GM23338 (cell line): ENCODE data around the gene KDM4B. TPM values are rescaled to one million over a fixed set of nuclear protein-coding genes. Genes with fewer than 3 reads are reported as not detected.

Experiments
- ATAC-seq: fragments of 200-7000 bp; cut with Tn5 transposase; 3 replicates; pipeline ENCODE4 v1.9.1; 2020
- DNase-seq: peaks from one replicate; pipeline ENCODE4 v3.0.0-alpha.2; 2015; ENCODE audit warnings: low spot score
- H2AFZ ChIP-seq: fragments of 200-600 bp; sonication (generic); 2 replicates; pipeline ENCODE4 v1.8.0; 2016; ENCODE audit warnings: antibody characterized with exemption, mild to moderate bottlenecking, moderate library complexity
- H3F3A ChIP-seq: fragments of 200-600 bp; sonication (generic); replicated peaks from 2 replicates; pipeline ENCODE4 v1.8.0; 2017; ENCODE audit warnings: antibody characterized with exemption, mixed run types, low read depth
- H3K27ac ChIP-seq: fragments of 200-600 bp; sonication (generic); 2 replicates; pipeline ENCODE4 v1.6.1; 2016; ENCODE audit warnings: low read depth
- H3K27me3 ChIP-seq: fragments of 200-600 bp; sonication (generic); 2 replicates; pipeline ENCODE4 v1.8.0; 2016; ENCODE audit warnings: mild to moderate bottlenecking, mixed run types, moderate library complexity; ENCODE audit not compliant: insufficient read depth
- H3K36me3 ChIP-seq: fragments of 200-600 bp; sonication (generic); 2 replicates; pipeline ENCODE4 v1.8.0; 2016; ENCODE audit warnings: mild to moderate bottlenecking; ENCODE audit not compliant: insufficient read depth
- H3K4me1 ChIP-seq: fragments of 200-600 bp; sonication (generic); 2 replicates; pipeline ENCODE4 v1.8.0; 2016; ENCODE audit warnings: mild to moderate bottlenecking, moderate library complexity; ENCODE audit not compliant: insufficient read depth
- H3K4me2 ChIP-seq: fragments of 200-600 bp; sonication (generic); 2 replicates; pipeline ENCODE4 v1.7.1; 2017; ENCODE audit warnings: mixed run types
- H3K4me3 ChIP-seq: fragments of 200-600 bp; sonication (generic); 2 replicates; pipeline ENCODE4 v1.6.1; 2016; ENCODE audit warnings: mixed run types
- H3K79me2 ChIP-seq: fragments of 200-600 bp; sonication (generic); replicated peaks from 2 replicates; pipeline ENCODE4 v1.8.0; 2017; ENCODE audit warnings: mild to moderate bottlenecking; ENCODE audit not compliant: insufficient read depth
- H3K9me2 ChIP-seq: fragments of 200-600 bp; sonication (generic); 2 replicates; pipeline ENCODE4 v1.8.0; 2017; ENCODE audit not compliant: insufficient read depth
- H4K20me1 ChIP-seq: fragments of 200-600 bp; sonication (generic); replicated peaks from 2 replicates; pipeline ENCODE4 v1.8.0; 2017; ENCODE audit warnings: mild to moderate bottlenecking; ENCODE audit not compliant: insufficient read depth
- H3K27ac Mint-ChIP-seq: 2 replicates; pipeline ENCODE4 v1.8.0; 2020; ENCODE audit warnings: inconsistent platforms, mild to moderate bottlenecking, moderate library complexity, mixed read lengths
- H3K27me3 Mint-ChIP-seq: 3 replicates; pipeline ENCODE4 v1.8.0; 2022; ENCODE audit warnings: low read depth, mild to moderate bottlenecking, moderate library complexity, mixed read lengths, inconsistent platforms; ENCODE audit not compliant: insufficient read depth, poor library complexity
- H3K36me3 Mint-ChIP-seq: 3 replicates; pipeline ENCODE4 v1.8.0; 2021; ENCODE audit warnings: low read depth, mild to moderate bottlenecking, inconsistent platforms, moderate library complexity, mixed read lengths
- H3K4me1 Mint-ChIP-seq: 3 replicates; pipeline ENCODE4 v1.8.0; 2020; ENCODE audit warnings: mild to moderate bottlenecking, inconsistent platforms, mixed read lengths
- H3K4me3 Mint-ChIP-seq: 3 replicates; pipeline ENCODE4 v1.8.0; 2021; ENCODE audit warnings: moderate library complexity, mild to moderate bottlenecking, inconsistent platforms, mixed read lengths
- H3K9me3 Mint-ChIP-seq: 3 replicates; pipeline ENCODE4 v1.8.0; 2020; ENCODE audit warnings: moderate library complexity, mild to moderate bottlenecking, inconsistent platforms, mixed read lengths
- CREB1 ChIP-seq: fragments of 250-450 bp; sonication (Bioruptor Pico); IDR thresholded peaks from 2 replicates; pipeline ENCODE4 v1.5.0; 2020; ENCODE audit warnings: low read depth, mild to moderate bottlenecking, moderate library complexity
- CTCF ChIP-seq, 2 experiments: fragments of 200-600 bp in 1 of 2; sonication (generic) in 1 of 2; conservative IDR thresholded peaks; 2 replicates each; pipeline versions ENCODE4 v1.5.1 to v1.6.1; 2016 to 2017; ENCODE audit warnings: antibody characterized with exemption in 2 of 2, low read depth in 2 of 2, mild to moderate bottlenecking in 2 of 2, moderate library complexity in 1 of 2
- ETS1 ChIP-seq: IDR thresholded peaks from 2 replicates; pipeline ENCODE4 v1.6.1; 2016; ENCODE audit warnings: antibody characterized with exemption
- EZH2 ChIP-seq: fragments of 200-600 bp; sonication (generic); IDR thresholded peaks from one replicate; pipeline ENCODE4 v1.8.0; 2017; ENCODE audit warnings: antibody characterized with exemption, mild to moderate bottlenecking, low read depth; ENCODE audit not compliant: unreplicated experiment
- EZH2phosphoT487 ChIP-seq: fragments of 200-600 bp; sonication (generic); IDR thresholded peaks from one replicate; pipeline ENCODE4 v1.8.1; 2018; ENCODE audit warnings: antibody characterized with exemption; ENCODE audit not compliant: unreplicated experiment
- JUNB ChIP-seq: IDR thresholded peaks from one replicate; pipeline ENCODE4 v1.6.1; 2016; ENCODE audit warnings: antibody characterized with exemption; ENCODE audit not compliant: unreplicated experiment
- NANOG ChIP-seq: IDR thresholded peaks from 2 replicates; pipeline ENCODE4 v1.6.1; 2016; ENCODE audit warnings: antibody characterized with exemption, borderline replicate concordance
- POLR2AphosphoS5 ChIP-seq: IDR thresholded peaks from 2 replicates; pipeline ENCODE4 v1.6.1; 2016; ENCODE audit warnings: antibody characterized with exemption, low read depth
- REST ChIP-seq: IDR thresholded peaks from one replicate; pipeline ENCODE4 v1.6.1; 2018; ENCODE audit warnings: antibody characterized with exemption; ENCODE audit not compliant: unreplicated experiment
- STAT1 ChIP-seq: IDR thresholded peaks from one replicate; pipeline ENCODE4 v1.6.1; 2016; ENCODE audit warnings: antibody characterized with exemption; ENCODE audit not compliant: unreplicated experiment
- ZNF114 ChIP-seq: fragments of 250-450 bp; sonication (Bioruptor Pico); IDR thresholded peaks from 2 replicates; pipeline ENCODE4 v1.5.0; 2020; ENCODE audit warnings: mild to moderate bottlenecking, moderate library complexity
- ZNF331 ChIP-seq: fragments of 250-450 bp; sonication (Bioruptor Pico); IDR thresholded peaks from 2 replicates; pipeline ENCODE4 v1.5.0; 2020; ENCODE audit warnings: low read depth, mild to moderate bottlenecking, moderate library complexity
- ZNF462 ChIP-seq: fragments of 250-450 bp; sonication (Bioruptor Pico); IDR thresholded peaks from 2 replicates; pipeline ENCODE4 v1.5.0; 2020; ENCODE audit warnings: mild to moderate bottlenecking, moderate library complexity
- polyA plus RNA-seq: library from polyadenylated mRNA; unstranded; fragments of >200 nt; fragmentation: Nextera tagmentation; extraction: Ambion mirVana; gene quantifications from 2 replicates; pipeline ENCODE4 v1.2.1, GENCODE V29; 2016
- total RNA-seq: library from RNA; depleted of rRNA; stranded (reverse); fragments of >200 nt; shearing (Covaris generic); gene quantifications from 2 replicates; pipeline ENCODE4 v1.2.3, GENCODE V29; 2014

The KDM4B gene
- total and polyA plus RNA-seq, 2 experiments from 2014 or later, result 9.1 to 27.6 TPM

- H3K27ac ChIP-seq, result peak overlapping the region; percentile 39; the same call in 1 of the 2 replicates
- H3K27me3 Mint-ChIP-seq, result peaks cover 10% of the 10 kb centered on the region
- H4K20me1 ChIP-seq, result no peaks in the 10 kb centered on the region
- H3K36me3 Mint-ChIP-seq, result peaks cover 14% of the 10 kb centered on the region
- ATAC-seq, result no peak
- DNase-seq, result no peak
- H3K4me3 ChIP-seq, result no peak overlapping the region
- H3K27ac Mint-ChIP-seq, result no peak overlapping the region
- no peaks in the 10 kb centered on the region for H3K4me1 ChIP-seq
- no peaks in the 10 kb centered on the region for H3K79me2 ChIP-seq
- H3K4me1 Mint-ChIP-seq, result peaks cover 10% of the 10 kb centered on the region
- no peaks in the 10 kb centered on the region; the same call in 2 of the 3 replicates for H3K9me3 Mint-ChIP-seq
- H3K4me3 Mint-ChIP-seq, result no peak overlapping the region
- no peak for TF ChIP-seq EZH2
- no peak for TF ChIP-seq STAT1
- no peak for TF ChIP-seq JUNB
- no peak for TF ChIP-seq ZNF331 (CRISPR knock-in tag)
- TF ChIP-seq CREB1, result no peak
- no peak for TF ChIP-seq CTCF (conservative IDR thresholded peaks at IDR 0.05; ENCODE audit: low read depth in 2 of 2)
- TF ChIP-seq ETS1, result no peak
- TF ChIP-seq ZNF462 (CRISPR knock-in tag), result no peak
- no peak for TF ChIP-seq REST
- no peak for TF ChIP-seq POLR2AphosphoS5
- TF ChIP-seq ZNF114 (CRISPR knock-in tag), result no peak
- TF ChIP-seq EZH2phosphoT487, result no peak
- no peak for TF ChIP-seq NANOG
- no peaks in the 10 kb centered on the region for H3F3A ChIP-seq
- peaks cover 3% of the 10 kb centered on the region; the same call in 1 of the 2 replicates for H3K36me3 ChIP-seq
- no peak overlapping the region for H3K4me2 ChIP-seq
- H3K27me3 ChIP-seq, result no peaks in the 10 kb centered on the region
- H2AFZ ChIP-seq, result no peak overlapping the region
- H3K9me2 ChIP-seq, result no peaks in the 10 kb centered on the region
These were observed 123.5 kb downstream of the KDM4B start for GRCh38 chr19:5092481-5092843.
